IPS-NIHi7 (cell line): Measurements from ENCODE around the gene DKC1.

Source experiments
- DNase-seq: peaks from one replicate; pipeline ENCODE4 v3.0.0; 2012; ENCODE audit warnings: mixed read lengths; ENCODE audit errors: extremely low spot score

The DKC1 gene

GRCh38 chrX:154762537-154763296, at the start of gene DKC1:
Gene DKC1 (plus strand): TSS chrX:154762864. CDS start chrX:154762966, 102 bp downstream.
- DNase-seq: peak; percentile 86

DNA sequence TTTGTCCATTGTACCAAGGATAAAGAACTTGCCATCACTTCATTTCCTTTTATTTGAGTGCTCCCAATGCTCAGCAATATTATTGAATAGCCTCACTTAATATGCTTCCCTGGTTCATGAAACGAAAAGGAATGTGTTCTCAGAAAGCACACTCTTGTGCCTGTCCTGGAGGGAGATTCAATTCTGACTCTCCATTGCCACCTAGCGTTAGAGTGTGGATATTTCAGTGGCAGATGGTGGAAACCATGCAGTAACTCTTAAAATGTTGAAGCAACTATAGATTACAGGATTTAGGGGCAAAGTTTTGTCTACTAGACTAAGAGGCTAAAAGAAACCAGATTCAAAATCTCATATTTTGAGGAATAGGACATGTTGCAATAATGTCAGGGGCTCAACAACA, 47.7 kb upstream of the DKC1 start:
- peak; percentile 65 for DNase-seq

DNA sequence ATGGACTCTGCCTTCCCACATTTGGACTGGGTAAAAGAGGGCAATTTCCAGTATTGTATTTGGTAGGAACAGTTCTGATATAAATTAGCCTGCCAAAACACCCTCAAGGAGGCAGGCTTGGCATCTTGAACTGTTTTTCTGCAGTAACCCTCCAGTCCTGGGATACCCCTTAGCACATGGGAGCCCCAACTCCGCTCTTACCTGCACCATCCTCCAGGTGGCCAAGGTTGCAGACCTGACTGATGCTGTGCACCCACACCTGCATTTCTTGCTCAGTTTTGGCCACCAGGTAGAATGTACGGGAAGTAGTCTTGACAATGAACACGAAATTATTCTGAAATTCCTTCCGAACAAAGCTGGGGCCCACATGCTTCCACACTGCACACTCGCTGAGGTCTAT, 46.8 kb upstream of the DKC1 start:
- DNase-seq: no peak

DNA sequence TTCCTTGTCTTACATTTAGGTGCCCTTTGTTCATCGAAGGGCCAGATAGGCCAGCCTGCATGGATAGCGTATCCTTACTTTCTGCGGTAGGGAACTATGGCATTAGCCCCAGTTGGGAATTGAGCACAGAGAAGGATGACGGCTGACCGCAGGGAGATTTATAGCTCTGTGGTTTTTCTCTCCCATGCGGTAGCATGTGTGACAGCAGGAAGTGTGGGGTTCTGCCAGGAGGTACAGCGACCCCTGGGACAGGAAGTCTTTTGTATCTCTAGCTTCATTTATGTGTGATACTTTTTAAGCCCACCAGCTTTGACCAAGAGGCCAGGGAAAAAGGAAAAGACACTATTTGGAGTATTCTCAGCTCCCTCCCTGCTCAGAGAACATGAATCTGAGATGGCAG, 44.8 kb upstream of the DKC1 start:
- no peak for DNase-seq

DNA sequence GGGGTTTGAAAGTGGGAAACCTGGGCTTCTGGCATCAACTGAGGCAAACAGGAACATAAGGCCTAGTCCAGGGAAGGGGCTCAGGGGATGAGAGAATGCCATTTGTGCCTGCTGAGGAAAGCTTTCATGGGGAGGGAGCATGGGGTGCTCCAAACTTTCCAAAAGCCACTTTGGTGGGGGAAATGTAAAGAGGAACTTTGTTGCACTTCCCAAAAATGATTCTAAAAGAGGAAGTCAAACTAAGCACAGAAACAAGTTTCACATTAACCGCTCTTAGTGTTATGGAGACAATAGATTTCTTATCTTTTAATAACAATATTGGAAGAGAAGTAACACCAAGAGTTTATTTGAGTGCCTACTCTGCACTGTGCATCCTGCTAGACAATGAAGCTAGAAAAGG, 44.0 kb upstream of the DKC1 start:
- no peak for DNase-seq

- peak; percentile 2 for DNase-seq
These were observed 43.5 kb upstream of the DKC1 start for GRCh38 chrX:154719132-154719675.

GRCh38 chrX:154720067-154720466, 42.6 kb upstream of the DKC1 start:
- DNase-seq: no peak

GRCh38 chrX:154721155-154721554, 41.5 kb upstream of the DKC1 start:
- no peak for DNase-seq

- DNase-seq: no peak
These were observed 37.5 kb upstream of the DKC1 start for GRCh38 chrX:154724993-154725756.

- DNase-seq: no peak
These were observed 35.2 kb upstream of the DKC1 start for GRCh38 chrX:154727418-154727817.

DNA sequence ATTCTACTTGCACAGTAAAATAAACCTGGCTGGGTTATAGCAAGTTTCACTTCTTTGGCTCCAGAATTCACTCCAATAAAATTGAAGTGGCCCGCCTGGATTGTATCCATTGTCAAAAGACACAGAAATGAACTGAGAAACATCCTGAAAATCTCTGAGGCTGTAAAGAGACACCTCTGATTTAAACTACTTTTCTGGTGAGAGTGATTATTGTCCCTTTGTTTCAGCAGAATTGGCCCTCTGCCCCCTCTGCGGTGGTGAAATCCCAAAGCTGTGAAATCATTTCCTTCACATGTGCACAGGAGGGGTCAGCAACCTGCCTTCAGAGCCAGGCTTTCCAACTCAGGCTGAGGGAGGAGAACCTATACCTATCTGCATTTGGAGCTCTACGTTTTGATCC, 34.8 kb upstream of the DKC1 start:
- DNase-seq: no peak

DNA sequence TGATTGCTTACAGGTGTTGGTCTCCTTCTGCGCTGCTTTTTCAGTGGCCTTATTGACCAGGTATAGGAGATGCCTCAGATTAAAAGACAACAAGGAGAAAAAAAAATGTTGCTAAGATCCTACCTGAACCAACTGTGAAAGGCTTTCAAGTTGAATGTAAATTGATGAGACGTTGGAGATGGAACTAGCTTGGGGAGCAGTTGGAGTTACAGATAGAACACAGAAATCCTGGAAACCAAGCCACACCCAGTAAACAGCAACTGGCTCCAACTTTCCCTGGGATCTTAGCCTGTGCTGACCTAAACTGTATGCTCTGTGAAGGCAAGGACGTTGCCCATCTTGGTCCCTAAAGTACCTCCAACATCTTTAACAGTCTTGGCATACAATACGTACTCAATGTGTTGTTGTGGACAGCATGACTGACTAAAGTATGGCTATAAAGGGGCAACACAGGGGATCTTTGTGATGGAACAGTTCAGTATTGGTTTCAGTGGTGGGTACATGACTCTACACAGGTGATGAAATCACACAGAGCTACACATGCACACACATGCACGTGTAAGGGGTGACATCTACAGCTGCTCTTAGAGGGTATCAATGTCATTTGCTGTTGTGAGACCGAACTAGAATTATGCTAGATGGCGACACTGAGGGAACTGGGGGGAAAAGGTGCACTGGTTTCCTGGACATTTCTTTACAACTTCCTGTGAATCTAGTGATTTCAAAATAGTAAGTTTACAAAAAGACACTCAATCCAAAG, 34.1 kb upstream of the DKC1 start:
- DNase-seq: peak; percentile 3

- no peak for DNase-seq
These were observed 33.2 kb upstream of the DKC1 start for GRCh38 chrX:154729439-154729838.

- DNase-seq: no peak
These were observed 32.3 kb upstream of the DKC1 start for GRCh38 chrX:154730253-154730891.

DNA sequence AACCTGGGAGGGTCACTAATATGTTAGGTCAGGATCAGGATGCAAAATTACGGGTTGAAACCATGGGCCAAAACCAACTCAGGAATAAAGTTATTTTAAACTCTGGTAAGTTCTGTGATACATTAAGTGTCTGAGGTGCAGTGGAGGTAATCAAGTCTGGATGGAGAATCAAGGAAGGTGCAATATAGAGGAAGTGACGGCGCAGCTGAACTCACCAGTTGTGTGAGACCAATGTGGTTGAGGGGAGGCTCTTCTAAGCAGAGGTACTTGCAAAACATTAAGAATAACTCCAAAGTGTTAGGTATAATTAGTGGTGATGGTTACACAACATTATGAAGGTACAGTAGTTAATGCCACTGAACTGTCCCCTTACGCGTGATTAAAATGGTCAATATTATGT, 31.5 kb upstream of the DKC1 start:
- DNase-seq: no peak

GRCh38 chrX:154731881-154732280, 30.8 kb upstream of the DKC1 start:
- DNase-seq: no peak

GRCh38 chrX:154732421-154733065, 30.1 kb upstream of the DKC1 start:
- DNase-seq: no peak

DNA sequence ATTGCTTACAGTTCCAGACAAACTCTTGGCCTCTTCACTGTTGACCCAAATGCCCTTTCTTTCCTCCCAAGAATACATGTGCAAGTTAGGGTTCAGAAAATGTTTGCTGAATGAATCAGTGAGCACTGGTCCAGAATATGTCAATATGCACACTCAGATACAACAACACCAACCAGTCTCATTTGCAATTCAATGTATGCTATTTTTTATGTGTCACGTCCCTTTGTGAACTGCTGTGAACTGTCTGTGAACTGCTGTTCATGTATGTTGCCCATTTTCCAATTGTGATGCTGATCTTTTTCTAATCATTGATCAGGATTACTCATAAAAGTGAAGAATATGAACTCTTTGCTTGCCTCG, 29.6 kb upstream of the DKC1 start:
- no peak for DNase-seq

GRCh38 chrX:154734061-154734781, 28.4 kb upstream of the DKC1 start:
- no peak for DNase-seq

- no peak for DNase-seq
These were observed 26.8 kb upstream of the DKC1 start for GRCh38 chrX:154735695-154736393.
